ENCODE data around the gene ALX4. TPM values are rescaled to one million over a fixed set of nuclear protein-coding genes. Genes with fewer than 3 reads are reported as not detected.

Gene ALX4
- polyA plus RNA-seq (2011; rRNA removed) = not detected in 2 replicates
- not detected in 2 replicates for polyA minus RNA-seq (2011; rRNA and poly(A)+ RNA removed)

DNA sequence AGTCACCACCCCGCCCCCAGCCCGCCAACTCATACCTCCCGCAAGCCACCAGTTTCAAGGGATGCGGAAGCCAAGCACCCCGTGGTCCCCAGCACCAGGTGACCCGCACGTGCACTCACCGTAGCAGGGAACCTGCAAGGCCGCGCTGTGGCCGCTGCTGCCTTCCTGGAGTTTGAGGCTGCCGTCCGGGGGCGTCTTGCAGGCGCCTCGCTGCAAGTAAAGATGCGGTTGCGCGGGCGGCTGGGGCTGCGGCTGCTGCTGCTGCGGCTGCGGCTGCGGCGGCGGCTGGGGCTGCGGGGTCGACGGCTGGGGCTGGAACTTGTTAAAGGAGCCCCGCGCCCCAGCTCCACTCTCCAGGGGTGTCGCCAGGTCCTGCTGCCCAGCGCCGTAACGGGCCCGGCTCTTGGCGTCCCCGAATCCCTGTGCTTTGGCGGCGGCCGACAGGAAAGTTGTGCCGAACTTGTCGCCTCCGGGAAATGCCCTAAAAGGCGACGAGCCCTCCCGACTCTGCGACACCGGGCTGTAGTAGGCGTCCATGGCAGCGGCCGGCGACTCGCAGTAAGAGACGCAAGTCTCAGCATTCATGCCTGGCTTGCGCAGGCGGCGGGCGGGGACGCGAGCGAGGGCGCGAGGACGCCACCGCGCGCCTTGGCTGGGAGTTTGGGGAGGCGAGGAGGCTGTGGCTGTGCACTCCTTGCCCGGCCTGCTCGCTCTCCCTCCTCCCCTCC is at the start of gene ALX4:
Gene ALX4 (minus strand): TSS at position 662 of the 728 bp plus-strand sequence. CDS start 77 bp downstream, at position 585.
- POLR2A ChIA-PET = no interaction called here
- CTCF ChIA-PET = no interaction called here

GRCh38 chr11:44359162-44359561 is 49.2 kb upstream of the ALX4 start:
- no peaks in the 10 kb centered on the region; the same call in 1 of the 2 replicates for H3K9me3 ChIP-seq (ENCODE audit: control insufficient read depth, insufficient read depth, low read length)
- no peak for DNase-seq (ENCODE audit: low read depth, low spot score)
- H3K4me3 ChIP-seq (ENCODE audit: low read depth, low read length) = no peak overlapping the region
- H3K27me3 ChIP-seq (ENCODE audit: control insufficient read depth, insufficient read depth, low read length) = peaks cover 40% of the 10 kb centered on the region
- H3K27ac ChIP-seq (ENCODE audit: low read depth, low read length) = no peak overlapping the region
- POLR2A ChIA-PET = no interaction called here
- CTCF ChIA-PET = no interaction called here
- TF ChIP-seq CTCF (IDR thresholded peaks at IDR 0.05; ENCODE audit: low read depth, low read length) = no peak

More for the DNA sequence above, at the start of gene ALX4:
- Histone ChIP-seq H3K9me3 (ENCODE audit: control insufficient read depth, insufficient read depth, low read length) (peaks cover 13% of the 10 kb centered on the region), H3K4me3 (ENCODE audit: low read depth, low read length) (peak within 1 kb of the TSS; percentile 32), H3K27me3 (ENCODE audit: control insufficient read depth, insufficient read depth, low read length) (peaks cover 99% of the 10 kb centered on the region), H3K27ac (ENCODE audit: low read depth, low read length) (no peak within 1 kb of the TSS)
- no peak for TF ChIP-seq CTCF (IDR thresholded peaks at IDR 0.05; ENCODE audit: low read depth, low read length)
- no peak for DNase-seq (ENCODE audit: low read depth, low spot score)

- peaks cover 42% of the 10 kb centered on the region for H3K27me3 ChIP-seq (ENCODE audit: control insufficient read depth, insufficient read depth, low read length)
- no peak for TF ChIP-seq CTCF (IDR thresholded peaks at IDR 0.05; ENCODE audit: low read depth, low read length)
- DNase-seq (ENCODE audit: low read depth, low spot score) = no peak
- no peak overlapping the region for H3K27ac ChIP-seq (ENCODE audit: low read depth, low read length)
- H3K4me3 ChIP-seq (ENCODE audit: low read depth, low read length) = no peak overlapping the region
- CTCF ChIA-PET = interaction anchor here (0.6 kb wide), 1 partner anchor 271 kb away, joined by 3 read pairs; no protein-coding TSS in a partner anchor
- H3K9me3 ChIP-seq (ENCODE audit: control insufficient read depth, insufficient read depth, low read length) = no peaks in the 10 kb centered on the region; the same call in 1 of the 2 replicates
- POLR2A ChIA-PET = no interaction called here
Observed at GRCh38 chr11:44358713-44359112, 48.8 kb upstream of the ALX4 start.

DNA sequence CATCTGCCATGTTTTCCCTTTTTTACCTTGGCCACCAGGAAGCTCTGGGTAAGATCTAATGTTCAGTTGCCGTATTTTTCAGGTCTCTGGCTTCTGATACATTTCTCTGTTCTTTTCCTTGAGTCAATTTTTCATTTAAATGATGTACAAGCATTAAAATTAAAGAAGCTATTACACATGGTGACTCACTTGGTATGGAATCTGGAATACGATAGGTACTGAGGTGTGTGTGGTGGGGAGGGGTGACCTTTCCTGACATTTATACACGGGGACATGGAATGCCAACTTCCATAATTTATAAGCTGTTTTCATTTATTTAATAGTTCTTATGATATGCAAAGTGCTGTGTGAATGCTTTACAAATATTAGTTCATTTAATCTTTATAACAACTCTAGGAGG is 47.8 kb upstream of the ALX4 start:
- Histone ChIP-seq H3K27me3 (ENCODE audit: control insufficient read depth, insufficient read depth, low read length) (peaks cover 42% of the 10 kb centered on the region), H3K4me3 (ENCODE audit: low read depth, low read length) (no peak overlapping the region), H3K27ac (ENCODE audit: low read depth, low read length) (no peak overlapping the region), H3K9me3 (ENCODE audit: control insufficient read depth, insufficient read depth, low read length) (no peaks in the 10 kb centered on the region; the same call in 1 of the 2 replicates)
- CTCF ChIA-PET = no interaction called here
- no peak for DNase-seq (ENCODE audit: low read depth, low spot score)
- no peak for TF ChIP-seq CTCF (IDR thresholded peaks at IDR 0.05; ENCODE audit: low read depth, low read length)
- POLR2A ChIA-PET = no interaction called here

GRCh38 chr11:44356351-44356750 is 46.4 kb upstream of the ALX4 start:
- POLR2A ChIA-PET = no interaction called here
- no peak for TF ChIP-seq CTCF (IDR thresholded peaks at IDR 0.05; ENCODE audit: low read depth, low read length)
- no peak overlapping the region for H3K27ac ChIP-seq (ENCODE audit: low read depth, low read length)
- no peaks in the 10 kb centered on the region for H3K9me3 ChIP-seq (ENCODE audit: control insufficient read depth, insufficient read depth, low read length)
- H3K4me3 ChIP-seq (ENCODE audit: low read depth, low read length) = no peak overlapping the region
- DNase-seq (ENCODE audit: low read depth, low spot score) = no peak
- H3K27me3 ChIP-seq (ENCODE audit: control insufficient read depth, insufficient read depth, low read length) = peaks cover 32% of the 10 kb centered on the region
- CTCF ChIA-PET = no interaction called here
